Effector memory CD8-positive, alpha-beta T cell (primary cell): ENCODE measurements around the gene CDH1.

ENCODE experiments used
- ATAC-seq: fragments of 150-1000 bp; cut with Tn5 transposase; replicated peaks from 2 replicates; pipeline ENCODE4 v1.10.0; 2021; ENCODE audit warnings: mild to moderate bottlenecking, moderate library complexity
- DNase-seq, 3 experiments: peaks; one replicate each; pipeline ENCODE4 v3.0.0; 2021
- H3K27ac Mint-ChIP-seq, 2 donors: one replicate each; pipeline ENCODE4 v1.8.0; 2022; ENCODE audit warnings: mild to moderate bottlenecking in 2 of 2, mixed read lengths in 2 of 2, moderate library complexity in 2 of 2
- H3K27me3 Mint-ChIP-seq, 2 donors: one replicate each; pipeline ENCODE4 v1.8.0; 2022; ENCODE audit warnings: mixed read lengths in 2 of 2
- H3K36me3 Mint-ChIP-seq: one replicate; pipeline ENCODE4 v1.8.0; 2022; ENCODE audit warnings: mild to moderate bottlenecking, moderate library complexity, mixed read lengths; ENCODE audit not compliant: insufficient read depth
- H3K4me1 Mint-ChIP-seq, 2 donors: one replicate each; pipeline ENCODE4 v1.8.0; 2022; ENCODE audit warnings: low read depth in 2 of 2, mixed read lengths in 2 of 2
- H3K4me3 Mint-ChIP-seq, 2 donors: one replicate each; pipeline ENCODE4 v1.8.0; 2022; ENCODE audit warnings: mild to moderate bottlenecking in 2 of 2, mixed read lengths in 2 of 2, moderate library complexity in 2 of 2
- H3K9me3 Mint-ChIP-seq, 2 donors: one replicate each; pipeline ENCODE4 v1.8.0; 2022; ENCODE audit warnings: mixed read lengths in 2 of 2

CDH1 gene

GRCh38 chr16:68793401-68793857 lies 56.3 kb downstream of the CDH1 start:
- H3K27ac Mint-ChIP-seq, result no peak overlapping the region
- ATAC-seq (no peak), DNase-seq (no peak)
- no peaks in the 10 kb centered on the region for H3K4me1 Mint-ChIP-seq
- H3K9me3 Mint-ChIP-seq, result no peaks in the 10 kb centered on the region
- no peaks in the 10 kb centered on the region for H3K36me3 Mint-ChIP-seq
- H3K4me3 Mint-ChIP-seq, result no peak overlapping the region
- peaks cover 0 to 6% of the 10 kb centered on the region in 2 donors for H3K27me3 Mint-ChIP-seq

- H3K27me3 Mint-ChIP-seq, result no peaks in the 10 kb centered on the region
- H3K36me3 Mint-ChIP-seq, result no peaks in the 10 kb centered on the region
- no peak overlapping the region for H3K27ac Mint-ChIP-seq
- no peak for ATAC-seq
- H3K4me1 Mint-ChIP-seq, result no peaks in the 10 kb centered on the region
- DNase-seq, result no peak
- H3K4me3 Mint-ChIP-seq, result no peak overlapping the region
- no peaks in the 10 kb centered on the region for H3K9me3 Mint-ChIP-seq
These were observed 61.3 kb downstream of the CDH1 start for GRCh38 chr16:68798398-68798797.

- no peak overlapping the region for H3K4me3 Mint-ChIP-seq
- H3K27me3 Mint-ChIP-seq, result no peaks in the 10 kb centered on the region
- no peaks in the 10 kb centered on the region for H3K4me1 Mint-ChIP-seq
- peak; percentile 43 for ATAC-seq
- no peaks in the 10 kb centered on the region for H3K36me3 Mint-ChIP-seq
- DNase-seq, result peak; percentile 16 to 61 (median 19)
- H3K9me3 Mint-ChIP-seq, result no peaks in the 10 kb centered on the region
- H3K27ac Mint-ChIP-seq, result no peak overlapping the region
These were observed 63.3 kb downstream of the CDH1 start for GRCh38 chr16:68800257-68800875.

GRCh38 chr16:68802190-68802589 lies 65.1 kb downstream of the CDH1 start:
- no peak for DNase-seq
- no peaks in the 10 kb centered on the region for H3K4me1 Mint-ChIP-seq

GRCh38 chr16:68806422-68806821 lies 69.3 kb downstream of the CDH1 start:
- H3K9me3 Mint-ChIP-seq, result no peaks in the 10 kb centered on the region
- no peak for DNase-seq
- no peaks in the 10 kb centered on the region for H3K4me1 Mint-ChIP-seq
- H3K27ac Mint-ChIP-seq, result no peak overlapping the region
- H3K27me3 Mint-ChIP-seq, result peaks cover 9 to 20% of the 10 kb centered on the region in 2 donors
- H3K4me3 Mint-ChIP-seq, result no peak overlapping the region
- H3K36me3 Mint-ChIP-seq, result no peaks in the 10 kb centered on the region
- no peak for ATAC-seq

More at GRCh38 chr16:68802190-68802589, 65.1 kb downstream of the CDH1 start:
- no peak for ATAC-seq
- no peaks in the 10 kb centered on the region for H3K36me3 Mint-ChIP-seq
- no peaks in the 10 kb centered on the region for H3K27me3 Mint-ChIP-seq
- H3K27ac Mint-ChIP-seq, result no peak overlapping the region
- H3K4me3 Mint-ChIP-seq, result no peak overlapping the region
- no peaks in the 10 kb centered on the region for H3K9me3 Mint-ChIP-seq

- H3K36me3 Mint-ChIP-seq, result no peaks in the 10 kb centered on the region
- H3K4me3 Mint-ChIP-seq, result no peak overlapping the region
- no peak for ATAC-seq
- no peaks in the 10 kb centered on the region for H3K9me3 Mint-ChIP-seq
- H3K4me1 Mint-ChIP-seq, result no peaks in the 10 kb centered on the region
- no peak overlapping the region for H3K27ac Mint-ChIP-seq
- no peak for DNase-seq
- H3K27me3 Mint-ChIP-seq, result peaks cover 13 to 25% of the 10 kb centered on the region in 2 donors
These were observed 69.9 kb downstream of the CDH1 start for GRCh38 chr16:68806981-68807380.

GRCh38 chr16:68814516-68814915 lies 77.4 kb downstream of the CDH1 start:
- H3K27ac Mint-ChIP-seq, result no peak overlapping the region
- H3K27me3 Mint-ChIP-seq, result peaks cover 8 to 19% of the 10 kb centered on the region in 2 donors
- no peak overlapping the region for H3K4me3 Mint-ChIP-seq
- ATAC-seq, result no peak
- no peaks in the 10 kb centered on the region for H3K4me1 Mint-ChIP-seq
- H3K36me3 Mint-ChIP-seq, result no peaks in the 10 kb centered on the region
- no peaks in the 10 kb centered on the region for H3K9me3 Mint-ChIP-seq
- DNase-seq, result no peak

- H3K4me3 Mint-ChIP-seq, result no peak overlapping the region
- no peak for DNase-seq
- no peak for ATAC-seq
These were observed 86.5 kb downstream of the CDH1 start for GRCh38 chr16:68823401-68824135.

GRCh38 chr16:68825427-68825826 lies 88.3 kb downstream of the CDH1 start:
- DNase-seq (no peak), ATAC-seq (no peak)
- Mint-ChIP-seq H3K36me3 (no peaks in the 10 kb centered on the region), H3K9me3 (no peaks in the 10 kb centered on the region), H3K27ac (no peak overlapping the region), H3K27me3 (no peaks in the 10 kb centered on the region), H3K4me3 (no peak overlapping the region), H3K4me1 (no peaks in the 10 kb centered on the region)

More at GRCh38 chr16:68823401-68824135, 86.5 kb downstream of the CDH1 start:
- Mint-ChIP-seq H3K9me3 (no peaks in the 10 kb centered on the region), H3K27ac (no peak overlapping the region), H3K36me3 (no peaks in the 10 kb centered on the region), H3K4me1 (no peaks in the 10 kb centered on the region), H3K27me3 (no peaks in the 10 kb centered on the region)

GRCh38 chr16:68826652-68827051 lies 89.6 kb downstream of the CDH1 start:
- ATAC-seq, result no peak
- no peaks in the 10 kb centered on the region for H3K36me3 Mint-ChIP-seq
- H3K27me3 Mint-ChIP-seq, result no peaks in the 10 kb centered on the region
- DNase-seq, result no peak
- H3K4me3 Mint-ChIP-seq, result no peak overlapping the region
- H3K27ac Mint-ChIP-seq, result no peak overlapping the region
- no peaks in the 10 kb centered on the region for H3K9me3 Mint-ChIP-seq
- H3K4me1 Mint-ChIP-seq, result no peaks in the 10 kb centered on the region

GRCh38 chr16:68833251-68833650 lies 96.2 kb downstream of the CDH1 start:
- ATAC-seq, result no peak
- no peak for DNase-seq
- no peaks in the 10 kb centered on the region for H3K9me3 Mint-ChIP-seq

GRCh38 chr16:68834550-68834949 lies 97.5 kb downstream of the CDH1 start:
- no peaks in the 10 kb centered on the region for H3K4me1 Mint-ChIP-seq
- DNase-seq, result no peak
- no peaks in the 10 kb centered on the region for H3K36me3 Mint-ChIP-seq
- H3K9me3 Mint-ChIP-seq, result no peaks in the 10 kb centered on the region
- H3K27ac Mint-ChIP-seq, result no peak overlapping the region
- H3K27me3 Mint-ChIP-seq, result peaks cover 7 to 17% of the 10 kb centered on the region in 2 donors
- H3K4me3 Mint-ChIP-seq, result no peak overlapping the region
- ATAC-seq, result no peak

More at GRCh38 chr16:68833251-68833650, 96.2 kb downstream of the CDH1 start:
- no peak overlapping the region for H3K4me3 Mint-ChIP-seq
- no peaks in the 10 kb centered on the region for H3K4me1 Mint-ChIP-seq
- peaks cover 7 to 17% of the 10 kb centered on the region in 2 donors for H3K27me3 Mint-ChIP-seq
- H3K27ac Mint-ChIP-seq, result no peak overlapping the region
- no peaks in the 10 kb centered on the region for H3K36me3 Mint-ChIP-seq

GRCh38 chr16:68835970-68836369 lies 98.9 kb downstream of the CDH1 start:
- Mint-ChIP-seq H3K4me3 (no peak overlapping the region), H3K27ac (no peak overlapping the region), H3K9me3 (no peaks in the 10 kb centered on the region), H3K36me3 (no peaks in the 10 kb centered on the region), H3K4me1 (no peaks in the 10 kb centered on the region), H3K27me3 (peaks cover 7 to 17% of the 10 kb centered on the region in 2 donors)
- no peak for ATAC-seq
- DNase-seq, result no peak

GRCh38 chr16:68839831-68840230 lies 102.7 kb downstream of the CDH1 start:
- ATAC-seq (no peak), DNase-seq (no peak)
- H3K9me3 Mint-ChIP-seq, result no peaks in the 10 kb centered on the region
- peaks cover 10 to 11% of the 10 kb centered on the region in 2 donors for H3K4me1 Mint-ChIP-seq
- no peaks in the 10 kb centered on the region for H3K36me3 Mint-ChIP-seq
- peaks cover 0 to 2% of the 10 kb centered on the region in 2 donors for H3K27me3 Mint-ChIP-seq
- H3K4me3 Mint-ChIP-seq, result no peak overlapping the region
- no peak overlapping the region for H3K27ac Mint-ChIP-seq
